IPS-20b (cell line): ENCODE data around the gene CAMK1D.
"Not testable (repeated sequence)": the region's sequence is repeated elsewhere in the genome, so short reads cannot be mapped to it uniquely, and the experiment has no call there.

Experiments used
- H3K27ac ChIP-seq: one replicate; pipeline ENCODE4 v1.5.1; 2013; ENCODE audit warnings: low read length
- H3K27me3 ChIP-seq: 2 replicates; pipeline ENCODE4 v1.6.1; 2013; ENCODE audit warnings: mild to moderate bottlenecking, low read length, inconsistent platforms; ENCODE audit not compliant: insufficient read depth
- H3K36me3 ChIP-seq: 2 replicates; pipeline ENCODE4 v1.6.1; 2013; ENCODE audit warnings: low read depth, mild to moderate bottlenecking, inconsistent platforms, low read length, moderate library complexity; ENCODE audit not compliant: insufficient read depth
- H3K4me1 ChIP-seq: 2 replicates; pipeline ENCODE4 v1.6.1; 2013; ENCODE audit warnings: mild to moderate bottlenecking, control low read depth, inconsistent platforms, low read length, moderate library complexity; ENCODE audit not compliant: insufficient read depth
- H3K4me3 ChIP-seq: 2 replicates; pipeline ENCODE4 v1.5.1; 2013; ENCODE audit warnings: mild to moderate bottlenecking, low read length, inconsistent platforms
- H3K9ac ChIP-seq: 2 replicates; pipeline ENCODE4 v1.6.1; 2013; ENCODE audit warnings: low read depth, mild to moderate bottlenecking, inconsistent platforms, low read length, moderate library complexity
- H3K9me3 ChIP-seq: 2 replicates; pipeline ENCODE4 v1.6.1; 2013; ENCODE audit warnings: mild to moderate bottlenecking, low read depth, low read length, inconsistent platforms; ENCODE audit not compliant: insufficient read depth

Gene CAMK1D

DNA sequence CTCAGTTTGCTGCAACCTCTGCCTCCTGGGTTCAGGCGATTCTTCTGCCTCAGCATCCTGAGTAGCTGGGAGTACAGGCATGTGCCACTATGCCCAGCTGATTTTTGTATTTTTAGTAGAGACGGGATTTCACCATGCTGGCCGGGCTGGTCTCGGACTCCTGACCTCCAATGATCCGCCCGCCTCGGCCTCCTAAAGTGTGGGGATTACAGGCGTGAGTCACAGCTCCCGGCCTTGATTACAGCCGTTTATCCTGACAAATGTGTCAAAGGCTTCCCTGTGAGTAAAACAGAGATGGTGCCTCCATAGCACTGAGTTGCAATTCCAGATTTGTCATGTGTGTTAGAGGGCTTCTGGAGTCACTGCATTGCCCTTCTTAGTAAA, 378.5 kb downstream of the CAMK1D start:
- H3K36me3 ChIP-seq = no peaks in the 10 kb centered on the region
- no peak overlapping the region for H3K9ac ChIP-seq
- no peak overlapping the region for H3K27ac ChIP-seq
- peaks cover 2% of the 10 kb centered on the region; the same call in 1 of the 2 replicates for H3K4me1 ChIP-seq
- H3K27me3 ChIP-seq = no peaks in the 10 kb centered on the region
- H3K4me3 ChIP-seq = no peak overlapping the region
- no peaks in the 10 kb centered on the region for H3K9me3 ChIP-seq

DNA sequence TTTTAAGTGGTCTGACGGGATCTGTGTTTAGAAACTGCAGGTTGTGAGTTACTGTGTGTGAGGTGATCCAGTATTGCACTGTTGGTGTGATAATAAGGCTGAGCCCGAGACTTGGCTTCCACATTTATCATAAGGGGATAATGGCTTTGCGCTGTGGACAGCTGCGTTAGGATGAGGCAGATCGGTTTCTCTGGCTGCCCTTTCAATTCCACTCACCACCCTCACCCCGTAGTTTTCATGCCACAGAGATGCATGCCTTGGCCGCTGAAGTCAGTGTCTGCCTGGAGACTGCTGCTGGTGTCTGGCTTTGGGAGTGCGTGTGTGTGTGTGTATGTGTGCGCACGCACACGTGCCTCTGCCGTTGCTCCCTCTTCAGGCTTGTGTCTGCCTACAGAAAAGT, 379.1 kb downstream of the CAMK1D start:
- Histone ChIP-seq H3K4me3 (no peak overlapping the region), H3K27me3 (no peaks in the 10 kb centered on the region), H3K27ac (no peak overlapping the region), H3K9me3 (no peaks in the 10 kb centered on the region), H3K4me1 (peaks cover 2% of the 10 kb centered on the region; the same call in 1 of the 2 replicates), H3K36me3 (no peaks in the 10 kb centered on the region), H3K9ac (no peak overlapping the region)

DNA sequence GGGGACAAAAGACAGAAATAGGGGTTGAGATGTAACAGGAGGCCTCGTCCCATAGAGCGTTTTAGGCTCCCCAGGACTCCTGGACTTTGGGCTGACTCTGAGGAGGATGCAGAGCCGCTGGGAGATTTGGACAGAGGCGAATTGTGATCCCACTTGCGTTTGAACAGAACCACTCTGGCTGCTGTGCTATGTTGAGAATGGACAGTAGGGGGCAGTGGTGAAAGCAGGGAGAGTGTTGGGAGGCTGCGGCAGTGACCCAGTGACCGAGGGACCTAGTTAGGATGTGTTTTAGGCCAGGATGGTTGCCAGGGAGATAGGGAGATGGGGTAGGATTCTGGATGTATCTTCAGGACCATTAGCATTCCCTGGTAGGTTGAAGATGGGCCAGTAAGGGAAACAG, 380.5 kb downstream of the CAMK1D start:
- H3K4me1 ChIP-seq = peaks cover 2% of the 10 kb centered on the region; the same call in 1 of the 2 replicates
- no peaks in the 10 kb centered on the region for H3K27me3 ChIP-seq
- no peak overlapping the region for H3K27ac ChIP-seq
- no peak overlapping the region for H3K9ac ChIP-seq
- no peaks in the 10 kb centered on the region for H3K36me3 ChIP-seq
- no peak overlapping the region for H3K4me3 ChIP-seq
- no peaks in the 10 kb centered on the region for H3K9me3 ChIP-seq

DNA sequence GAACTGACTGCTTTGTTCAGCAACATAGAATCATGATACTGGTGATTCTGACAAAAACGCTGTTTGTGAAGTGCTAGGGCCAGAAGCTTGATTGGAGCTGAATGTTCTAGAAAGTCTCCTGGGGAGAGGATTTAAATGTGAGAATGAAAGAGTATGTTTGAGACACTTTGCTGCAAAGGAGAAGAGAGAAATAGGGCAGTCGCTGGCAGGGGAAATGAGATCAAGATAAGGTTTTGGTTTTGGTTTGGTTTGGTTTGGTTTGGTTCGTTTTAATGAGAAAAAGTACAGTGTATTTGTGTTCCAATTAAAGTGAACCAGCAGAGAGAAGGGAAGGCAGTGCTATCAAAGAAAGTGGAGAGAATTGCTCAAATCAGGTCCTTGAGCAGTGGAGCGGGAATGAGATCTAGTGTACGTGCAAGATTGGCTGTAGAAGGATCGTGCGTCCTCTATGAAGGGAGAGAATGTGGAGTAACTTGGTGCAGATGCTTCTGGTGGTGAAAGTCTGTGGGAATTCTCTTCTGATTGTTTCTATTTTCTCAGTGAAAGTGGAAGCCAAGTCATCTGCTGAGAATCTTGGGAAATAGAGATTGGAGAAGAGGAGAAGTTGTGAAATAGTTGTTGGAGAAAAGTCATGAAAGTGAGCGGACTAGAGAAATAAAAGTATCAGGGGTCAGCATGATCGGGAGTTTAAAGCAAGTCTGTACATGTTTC, 381.6 kb downstream of the CAMK1D start:
- Histone ChIP-seq H3K36me3 (no peaks in the 10 kb centered on the region), H3K9ac (no peak overlapping the region), H3K4me3 (no peak overlapping the region), H3K4me1 (no peaks in the 10 kb centered on the region), H3K27ac (no peak overlapping the region), H3K9me3 (no peaks in the 10 kb centered on the region), H3K27me3 (no peaks in the 10 kb centered on the region)

DNA sequence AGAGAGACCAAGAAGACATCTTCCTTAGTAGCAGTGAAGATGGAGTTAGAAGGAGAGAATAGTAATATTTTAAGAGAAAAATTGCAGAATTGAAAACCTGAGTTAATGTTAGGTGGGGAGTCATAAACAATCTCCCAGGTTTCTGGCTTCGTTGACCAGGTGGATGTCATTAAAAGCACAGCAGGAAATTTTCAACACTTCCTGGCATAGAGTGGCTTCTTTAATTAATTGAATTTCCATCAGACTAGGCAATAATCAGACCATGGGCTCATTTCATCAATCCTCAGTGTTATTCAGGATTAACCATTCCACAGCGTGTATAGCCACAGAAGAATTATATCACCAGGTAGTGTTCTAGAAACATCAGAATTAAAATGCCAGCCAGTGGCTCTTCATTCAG, 383.9 kb downstream of the CAMK1D start:
- Histone ChIP-seq H3K4me3 (no peak overlapping the region), H3K9ac (no peak overlapping the region), H3K4me1 (no peaks in the 10 kb centered on the region), H3K9me3 (no peaks in the 10 kb centered on the region), H3K27me3 (no peaks in the 10 kb centered on the region), H3K36me3 (no peaks in the 10 kb centered on the region), H3K27ac (no peak overlapping the region)

DNA sequence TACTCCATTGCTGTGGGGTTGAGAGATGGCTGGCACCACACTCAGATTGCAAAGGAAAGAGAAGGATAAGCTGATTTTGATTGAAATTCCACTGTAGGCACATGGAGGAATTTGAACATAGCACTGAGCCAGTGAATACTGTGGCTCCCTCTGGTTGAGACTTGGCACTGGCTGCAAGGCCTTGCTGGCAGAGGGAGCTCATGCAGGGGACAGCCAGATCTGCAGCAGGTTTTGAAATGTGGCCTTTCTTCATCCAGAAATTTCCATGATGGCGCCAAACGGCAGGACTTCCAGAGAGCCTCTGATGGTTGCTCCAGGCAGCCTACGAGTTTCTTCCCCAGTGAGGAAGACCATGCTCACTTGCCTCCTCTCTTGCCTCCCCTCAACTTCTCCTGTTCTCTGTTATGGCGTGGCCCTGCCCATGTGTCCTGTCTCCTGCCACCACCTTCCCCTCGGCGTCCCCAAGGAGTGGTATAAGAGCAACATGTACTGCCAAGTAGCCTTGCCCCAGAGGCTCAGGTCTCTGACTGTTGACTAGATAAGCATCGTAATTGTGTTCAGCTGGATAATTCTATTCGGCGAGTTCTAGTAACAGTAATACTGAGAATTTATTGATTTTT, 386.6 kb downstream of the CAMK1D start:
- Histone ChIP-seq H3K9ac (no peak overlapping the region), H3K9me3 (no peaks in the 10 kb centered on the region), H3K4me1 (no peaks in the 10 kb centered on the region), H3K4me3 (no peak overlapping the region), H3K27me3 (no peaks in the 10 kb centered on the region), H3K27ac (no peak overlapping the region), H3K36me3 (no peaks in the 10 kb centered on the region)

DNA sequence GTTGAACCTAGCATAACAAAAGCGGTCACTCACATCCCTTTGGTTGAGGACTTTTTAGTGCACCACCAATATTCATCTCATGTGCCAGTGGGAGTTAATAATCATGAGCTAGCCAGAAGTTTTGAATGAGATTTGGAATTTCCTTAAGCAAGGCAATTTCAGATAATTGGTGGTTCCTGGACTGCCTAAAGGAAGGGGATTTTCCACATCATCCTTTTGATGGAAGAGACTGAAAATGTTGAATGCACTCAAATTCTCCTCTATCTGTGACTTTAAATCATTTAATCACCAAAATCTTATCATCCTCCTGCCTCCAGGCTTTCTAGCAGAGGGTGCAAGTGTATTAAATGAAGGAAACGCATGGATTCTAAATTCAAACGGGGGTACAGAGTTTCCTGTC, 391.5 kb downstream of the CAMK1D start:
- Histone ChIP-seq H3K4me3 (no peak overlapping the region), H3K27ac (no peak overlapping the region), H3K4me1 (no peaks in the 10 kb centered on the region), H3K9me3 (no peaks in the 10 kb centered on the region), H3K27me3 (no peaks in the 10 kb centered on the region), H3K9ac (no peak overlapping the region), H3K36me3 (no peaks in the 10 kb centered on the region)

DNA sequence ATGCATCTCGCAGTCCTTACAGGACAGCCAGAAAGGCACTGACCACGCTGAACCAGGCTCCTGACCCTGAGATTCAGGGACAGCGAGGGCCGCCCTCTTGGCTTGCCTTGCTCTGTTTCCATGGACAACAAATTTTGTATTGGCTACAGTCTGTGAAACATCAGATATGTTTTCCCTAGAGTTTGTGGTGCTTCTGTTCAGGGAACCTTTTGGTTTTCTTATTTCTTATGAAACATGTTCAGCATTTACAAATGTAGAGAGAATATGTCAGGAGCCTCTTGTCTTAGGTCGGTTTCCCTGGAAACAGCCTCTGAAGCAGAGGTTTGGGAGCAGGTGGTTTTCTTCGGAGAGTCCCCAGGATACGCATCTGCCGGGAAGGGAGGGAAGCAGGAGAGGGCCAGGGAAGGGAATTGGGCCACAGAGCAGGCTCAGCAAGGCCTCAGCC, 392.0 kb downstream of the CAMK1D start:
- no peaks in the 10 kb centered on the region for H3K9me3 ChIP-seq
- no peak overlapping the region for H3K9ac ChIP-seq
- H3K27me3 ChIP-seq = no peaks in the 10 kb centered on the region
- H3K27ac ChIP-seq = no peak overlapping the region
- no peaks in the 10 kb centered on the region for H3K36me3 ChIP-seq
- H3K4me3 ChIP-seq = no peak overlapping the region
- H3K4me1 ChIP-seq = no peaks in the 10 kb centered on the region

DNA sequence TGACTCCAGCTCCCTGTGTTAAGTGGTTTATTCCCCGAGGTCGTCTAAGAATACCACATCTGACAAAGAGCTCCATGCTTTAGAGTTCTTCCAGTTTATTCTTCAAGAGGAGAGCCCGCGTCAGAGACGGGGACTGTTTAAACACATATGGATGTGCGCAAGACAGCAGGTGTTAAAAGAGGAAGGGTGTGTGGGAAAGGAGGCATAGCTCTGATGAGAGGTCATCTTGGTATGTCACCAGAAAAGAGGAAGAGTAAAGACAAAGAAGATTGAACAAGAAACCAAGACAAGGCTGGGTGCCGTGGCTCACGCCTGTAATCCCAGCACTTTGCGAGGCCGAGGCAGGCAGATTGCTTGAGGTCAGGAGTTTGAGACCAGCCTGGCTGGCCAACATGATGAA, 393.4 kb downstream of the CAMK1D start:
- H3K9me3 ChIP-seq = no peaks in the 10 kb centered on the region
- no peaks in the 10 kb centered on the region for H3K4me1 ChIP-seq
- H3K27me3 ChIP-seq = no peaks in the 10 kb centered on the region
- H3K9ac ChIP-seq = no peak overlapping the region
- H3K4me3 ChIP-seq = no peak overlapping the region
- H3K27ac ChIP-seq = no peak overlapping the region
- no peaks in the 10 kb centered on the region for H3K36me3 ChIP-seq

DNA sequence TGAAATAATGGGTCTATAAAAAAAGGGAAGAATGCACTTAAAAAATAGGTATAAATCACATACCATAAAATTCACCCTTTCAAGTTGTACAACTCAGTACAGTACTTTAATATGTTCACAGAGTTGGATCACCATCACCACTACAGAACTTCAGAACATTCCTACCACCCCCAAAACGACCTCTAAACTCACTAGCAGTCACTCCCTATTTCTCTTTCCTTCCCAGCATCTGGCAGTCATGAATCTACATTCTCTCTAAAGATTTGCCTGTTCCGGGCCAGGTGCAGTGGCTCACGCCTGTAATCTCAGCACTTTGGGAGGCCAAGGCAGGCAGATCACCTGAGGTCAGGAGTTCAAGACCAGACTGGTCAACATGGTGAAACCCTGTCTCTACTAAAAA, 394.1 kb downstream of the CAMK1D start:
- H3K4me3 ChIP-seq = not testable (repeated sequence)

DNA sequence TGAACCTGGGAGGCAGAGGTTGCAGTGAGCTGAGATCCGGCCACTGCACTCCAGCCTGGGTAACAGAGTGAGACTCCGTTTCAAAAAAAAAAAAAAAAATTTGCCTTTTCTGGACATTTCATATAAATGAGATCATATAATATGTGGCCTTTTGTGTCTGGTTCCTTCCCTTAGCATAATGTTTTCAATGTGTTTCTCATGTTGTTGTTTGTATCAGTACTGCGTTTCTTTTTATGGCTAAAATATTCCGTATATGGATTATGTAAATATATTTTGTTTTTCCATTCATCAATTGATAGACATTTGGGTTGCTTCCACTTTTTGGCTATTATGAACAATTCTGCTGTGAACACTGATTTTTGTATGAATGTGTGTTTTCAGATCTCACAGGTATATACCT, 394.6 kb downstream of the CAMK1D start:
- no peaks in the 10 kb centered on the region for H3K27me3 ChIP-seq
- H3K36me3 ChIP-seq = no peaks in the 10 kb centered on the region
- H3K27ac ChIP-seq = no peak overlapping the region
- H3K4me1 ChIP-seq = no peaks in the 10 kb centered on the region
- no peak overlapping the region for H3K9ac ChIP-seq
- no peak overlapping the region for H3K4me3 ChIP-seq
- no peaks in the 10 kb centered on the region for H3K9me3 ChIP-seq

More for the DNA sequence above, 394.1 kb downstream of the CAMK1D start:
- not testable (repeated sequence) for H3K27ac ChIP-seq, H3K9ac ChIP-seq, H3K36me3 ChIP-seq, H3K4me1 ChIP-seq, H3K27me3 ChIP-seq, H3K9me3 ChIP-seq

DNA sequence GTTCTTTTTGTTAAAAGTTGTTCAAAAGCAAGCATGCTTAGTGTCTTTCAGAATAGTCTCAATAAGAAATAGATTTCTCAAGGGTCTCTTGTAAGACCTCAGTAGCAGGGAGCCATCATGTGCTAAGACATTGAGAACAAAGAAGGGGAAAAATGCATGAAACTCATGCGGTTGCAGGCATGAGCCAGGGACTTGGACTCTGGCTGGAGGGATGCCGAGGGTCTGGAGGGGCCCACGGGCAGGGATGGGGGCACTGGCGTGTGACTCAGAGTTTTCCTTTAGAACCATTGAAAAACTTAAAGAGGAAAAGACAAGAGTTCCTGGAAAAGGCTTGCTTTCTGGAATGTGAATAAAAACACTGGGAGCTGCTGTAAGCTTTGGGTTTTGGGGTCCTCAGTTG, 398.8 kb downstream of the CAMK1D start:
- Histone ChIP-seq H3K27me3 (no peaks in the 10 kb centered on the region), H3K9ac (no peak overlapping the region), H3K36me3 (no peaks in the 10 kb centered on the region), H3K4me3 (no peak overlapping the region), H3K9me3 (no peaks in the 10 kb centered on the region), H3K4me1 (no peaks in the 10 kb centered on the region), H3K27ac (no peak overlapping the region)
